Gastroesophageal sphincter (tissue), 3 donors: ENCODE measurements around the gene PTPN5.

Source experiments
- EP300 ChIP-seq: sonication (generic); formaldehyde crosslinking; IDR thresholded peaks from one replicate; pipeline ENCODE4 v1.6.1; 2017; ENCODE audit warnings: antibody characterized with exemption, mild to moderate bottlenecking
- POLR2A ChIP-seq, 2 donors: fragments of 450-650 bp; IDR thresholded peaks; one replicate each; pipeline ENCODE4 v1.6.1; 2017; ENCODE audit warnings: antibody characterized with exemption in 2 of 2, mild to moderate bottlenecking in 2 of 2, moderate library complexity in 1 of 2
- POLR2AphosphoS5 ChIP-seq: sonication (generic); formaldehyde crosslinking; IDR thresholded peaks from one replicate; pipeline ENCODE4 v1.6.1; 2017; ENCODE audit warnings: antibody characterized with exemption
- TF ChIP-seq, protein P1 (sequence below), 4 experiments: fragments of 200-600 bp in 2 of 4; fragments of 450-650 bp in 2 of 4; sonication (generic) in 1 of 4; IDR thresholded peaks; one replicate each; pipeline ENCODE4 v1.5.1; 2017 to 2019; ENCODE audit warnings: antibody characterized with exemption in 4 of 4, mild to moderate bottlenecking in 2 of 4, moderate library complexity in 2 of 4

DNA sequence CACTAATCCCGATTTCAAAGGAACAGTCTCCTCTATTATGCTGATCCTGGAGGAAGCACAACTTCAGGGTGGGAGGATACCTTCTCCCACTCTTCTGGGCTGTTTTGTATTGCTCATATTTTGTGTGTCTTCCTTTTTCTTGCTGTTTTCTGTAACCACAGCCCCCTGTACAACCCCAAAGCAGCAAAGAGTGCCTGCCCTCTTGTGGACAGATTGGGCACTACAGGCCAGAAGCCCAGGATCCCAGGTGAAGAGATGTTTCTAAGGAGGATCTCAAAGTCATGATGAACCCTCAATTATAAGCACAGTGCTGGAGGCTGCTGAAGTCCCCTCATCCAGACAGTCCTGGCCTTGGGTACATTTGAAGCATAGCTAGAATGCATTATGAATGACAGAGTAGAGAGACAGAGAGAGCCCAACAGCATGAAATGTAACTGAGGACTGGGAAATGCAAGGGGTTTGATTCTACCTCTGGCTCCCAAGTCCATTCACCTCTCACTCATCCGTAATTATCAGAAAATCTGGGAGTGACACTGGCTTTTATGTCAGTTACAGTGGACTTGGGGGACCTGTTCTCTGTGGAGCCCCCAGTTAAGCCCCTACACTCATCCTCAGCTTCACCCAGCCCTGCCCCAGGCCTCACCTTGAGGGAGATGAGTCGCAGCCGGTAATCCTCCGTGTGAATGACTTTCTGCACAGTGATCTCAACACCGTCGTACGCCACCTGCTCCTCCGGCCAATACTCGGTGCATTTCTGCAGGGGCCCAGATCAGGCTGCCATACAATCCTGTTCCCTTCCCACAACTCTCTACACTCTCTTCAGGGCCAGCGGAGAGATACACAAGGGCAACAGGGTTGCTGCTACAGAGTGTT is 59.4 kb downstream of the PTPN5 start:
- TF ChIP-seq, protein P1, sequence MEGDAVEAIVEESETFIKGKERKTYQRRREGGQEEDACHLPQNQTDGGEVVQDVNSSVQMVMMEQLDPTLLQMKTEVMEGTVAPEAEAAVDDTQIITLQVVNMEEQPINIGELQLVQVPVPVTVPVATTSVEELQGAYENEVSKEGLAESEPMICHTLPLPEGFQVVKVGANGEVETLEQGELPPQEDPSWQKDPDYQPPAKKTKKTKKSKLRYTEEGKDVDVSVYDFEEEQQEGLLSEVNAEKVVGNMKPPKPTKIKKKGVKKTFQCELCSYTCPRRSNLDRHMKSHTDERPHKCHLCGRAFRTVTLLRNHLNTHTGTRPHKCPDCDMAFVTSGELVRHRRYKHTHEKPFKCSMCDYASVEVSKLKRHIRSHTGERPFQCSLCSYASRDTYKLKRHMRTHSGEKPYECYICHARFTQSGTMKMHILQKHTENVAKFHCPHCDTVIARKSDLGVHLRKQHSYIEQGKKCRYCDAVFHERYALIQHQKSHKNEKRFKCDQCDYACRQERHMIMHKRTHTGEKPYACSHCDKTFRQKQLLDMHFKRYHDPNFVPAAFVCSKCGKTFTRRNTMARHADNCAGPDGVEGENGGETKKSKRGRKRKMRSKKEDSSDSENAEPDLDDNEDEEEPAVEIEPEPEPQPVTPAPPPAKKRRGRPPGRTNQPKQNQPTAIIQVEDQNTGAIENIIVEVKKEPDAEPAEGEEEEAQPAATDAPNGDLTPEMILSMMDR (IDR thresholded peaks at IDR 0.05): peak; percentile 86 to 97 (median 92)
- no peak for TF ChIP-seq POLR2A (IDR thresholded peaks at IDR 0.05)
- no peak for TF ChIP-seq EP300
- TF ChIP-seq POLR2AphosphoS5: no peak
